ENCODE data around the gene NHSL1.

NHSL1 gene

DNA sequence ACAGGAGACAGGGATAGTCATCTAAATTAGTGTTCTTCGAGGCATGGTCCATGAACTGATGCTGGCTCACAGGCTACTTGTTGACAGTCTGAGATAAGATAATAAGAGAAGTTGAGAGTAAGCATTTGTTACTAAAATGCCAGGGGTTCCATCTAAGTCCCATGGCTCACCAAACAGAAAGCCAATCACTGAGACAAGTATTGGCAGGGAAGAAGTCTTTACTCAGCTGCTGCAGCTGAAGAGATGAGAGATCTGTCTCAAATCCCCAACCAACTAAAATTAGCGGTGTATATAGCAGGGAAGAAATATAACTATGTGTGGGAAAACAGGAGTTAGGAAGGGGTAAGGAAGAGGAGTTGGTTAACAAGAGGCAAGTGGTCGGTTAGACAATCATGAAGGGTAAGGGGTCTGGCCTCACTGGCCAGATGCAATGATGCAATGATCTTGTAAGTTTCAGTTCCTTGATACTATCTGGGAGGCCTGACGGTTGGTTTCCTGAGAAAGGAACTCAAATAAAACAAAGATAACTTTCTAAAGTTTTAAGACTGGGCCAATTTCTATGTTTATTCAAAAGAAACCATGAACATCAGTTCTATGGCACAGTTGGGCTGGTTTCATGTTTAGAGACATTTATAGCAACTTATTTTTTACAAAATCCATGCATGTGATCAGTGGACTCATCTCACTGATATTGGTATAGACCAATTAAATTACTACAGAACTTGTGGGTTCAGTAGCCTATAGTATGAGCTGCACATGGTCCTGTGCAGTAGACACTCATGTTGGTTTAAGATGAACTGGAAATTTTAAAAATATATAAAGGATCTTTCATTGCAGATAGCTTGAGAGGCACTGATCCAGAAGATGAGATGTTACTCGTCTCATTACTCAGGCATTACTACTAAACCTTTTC, 105.2 kb downstream of the NHSL1 start:
- no peak overlapping the region for H3K4me3 ChIP-seq (ENCODE audit: low read depth, low read length)
- TF ChIP-seq, protein P1, sequence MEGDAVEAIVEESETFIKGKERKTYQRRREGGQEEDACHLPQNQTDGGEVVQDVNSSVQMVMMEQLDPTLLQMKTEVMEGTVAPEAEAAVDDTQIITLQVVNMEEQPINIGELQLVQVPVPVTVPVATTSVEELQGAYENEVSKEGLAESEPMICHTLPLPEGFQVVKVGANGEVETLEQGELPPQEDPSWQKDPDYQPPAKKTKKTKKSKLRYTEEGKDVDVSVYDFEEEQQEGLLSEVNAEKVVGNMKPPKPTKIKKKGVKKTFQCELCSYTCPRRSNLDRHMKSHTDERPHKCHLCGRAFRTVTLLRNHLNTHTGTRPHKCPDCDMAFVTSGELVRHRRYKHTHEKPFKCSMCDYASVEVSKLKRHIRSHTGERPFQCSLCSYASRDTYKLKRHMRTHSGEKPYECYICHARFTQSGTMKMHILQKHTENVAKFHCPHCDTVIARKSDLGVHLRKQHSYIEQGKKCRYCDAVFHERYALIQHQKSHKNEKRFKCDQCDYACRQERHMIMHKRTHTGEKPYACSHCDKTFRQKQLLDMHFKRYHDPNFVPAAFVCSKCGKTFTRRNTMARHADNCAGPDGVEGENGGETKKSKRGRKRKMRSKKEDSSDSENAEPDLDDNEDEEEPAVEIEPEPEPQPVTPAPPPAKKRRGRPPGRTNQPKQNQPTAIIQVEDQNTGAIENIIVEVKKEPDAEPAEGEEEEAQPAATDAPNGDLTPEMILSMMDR (IDR thresholded peaks at IDR 0.05; ENCODE audit: low read depth, low read length) = no peak

DNA sequence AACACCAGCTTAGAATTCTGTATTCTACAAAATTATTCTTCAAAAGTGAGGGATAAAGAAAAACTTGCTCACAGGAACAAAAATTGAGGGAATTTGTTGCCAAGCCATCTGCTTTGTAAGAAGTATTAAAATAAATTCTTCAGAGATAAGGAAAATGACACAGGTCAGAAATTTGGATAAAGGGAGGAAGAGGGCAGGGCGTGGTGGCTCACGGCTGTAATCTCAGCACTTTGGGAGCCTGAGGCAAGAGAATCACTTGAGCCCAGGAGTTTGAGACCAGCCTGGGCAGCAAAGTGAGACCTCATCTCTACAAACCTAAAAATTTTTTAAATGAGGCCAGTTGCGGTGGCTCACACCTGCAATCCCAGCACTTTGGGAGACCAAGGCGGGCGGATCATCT, 109.7 kb downstream of the NHSL1 start:
- no peak overlapping the region for H3K4me3 ChIP-seq (ENCODE audit: low read depth, low read length)
- TF ChIP-seq, protein P1 (IDR thresholded peaks at IDR 0.05; ENCODE audit: low read depth, low read length) = no peak

DNA sequence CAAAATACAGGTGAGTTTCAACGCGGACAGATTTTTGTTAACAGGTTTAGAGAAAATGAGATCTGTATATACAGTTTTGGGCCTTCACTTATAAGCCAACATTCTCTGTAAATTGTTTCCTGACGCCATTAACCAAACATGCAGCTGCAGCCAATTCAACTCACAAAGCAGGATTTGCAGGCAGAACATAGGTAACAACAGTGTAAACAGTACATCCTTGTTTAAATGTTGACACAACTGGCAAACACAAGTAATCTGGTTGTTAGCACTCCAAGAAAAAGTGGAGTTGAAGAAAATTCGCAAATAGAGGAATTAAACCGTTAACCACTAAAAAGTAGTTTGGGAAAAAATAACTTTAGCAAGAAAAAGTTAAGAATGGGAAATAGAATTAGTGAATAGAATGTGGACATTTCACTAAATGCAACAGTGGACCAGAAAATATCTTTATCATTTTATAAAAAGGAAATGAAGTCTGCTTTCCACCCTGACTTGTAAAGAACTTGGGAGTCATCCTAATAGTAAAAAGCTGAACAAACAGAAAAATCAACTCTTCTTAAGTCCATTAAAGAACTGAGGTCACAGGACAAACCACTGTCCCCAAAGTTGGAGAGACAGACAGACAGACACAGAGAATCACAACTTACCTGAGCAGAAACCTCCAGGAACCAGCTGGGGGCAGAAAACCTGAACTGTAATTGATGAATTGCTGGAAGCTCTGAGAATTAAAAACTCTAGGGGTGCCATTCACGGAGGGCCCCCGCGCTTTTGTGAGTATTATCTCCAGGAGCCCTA, 111.5 kb downstream of the NHSL1 start:
- TF ChIP-seq, protein P1 (IDR thresholded peaks at IDR 0.05; ENCODE audit: low read depth, low read length) = no peak
- no peak overlapping the region for H3K4me3 ChIP-seq (ENCODE audit: low read depth, low read length)

DNA sequence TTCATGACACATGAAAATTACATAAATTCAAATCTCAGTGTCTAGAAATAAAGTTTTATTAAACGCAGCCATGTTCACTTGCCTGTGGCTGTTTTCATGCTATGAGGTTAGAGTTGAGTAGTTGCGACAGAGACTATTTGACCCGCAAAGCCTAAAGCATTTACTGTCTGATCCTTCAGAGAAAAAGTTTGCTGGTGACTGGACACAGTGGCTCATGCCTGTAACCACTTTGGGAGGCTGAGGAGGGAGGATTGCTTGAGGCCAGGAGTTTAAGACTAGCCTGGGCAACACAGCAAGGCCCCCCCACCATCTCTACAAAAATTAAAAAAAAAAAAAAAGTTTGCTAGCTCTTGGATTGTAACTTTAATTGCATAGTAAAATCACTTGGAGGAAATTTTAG, 112.4 kb downstream of the NHSL1 start:
- no peak overlapping the region for H3K4me3 ChIP-seq (ENCODE audit: low read depth, low read length)
- TF ChIP-seq, protein P1 (IDR thresholded peaks at IDR 0.05; ENCODE audit: low read depth, low read length) = no peak

DNA sequence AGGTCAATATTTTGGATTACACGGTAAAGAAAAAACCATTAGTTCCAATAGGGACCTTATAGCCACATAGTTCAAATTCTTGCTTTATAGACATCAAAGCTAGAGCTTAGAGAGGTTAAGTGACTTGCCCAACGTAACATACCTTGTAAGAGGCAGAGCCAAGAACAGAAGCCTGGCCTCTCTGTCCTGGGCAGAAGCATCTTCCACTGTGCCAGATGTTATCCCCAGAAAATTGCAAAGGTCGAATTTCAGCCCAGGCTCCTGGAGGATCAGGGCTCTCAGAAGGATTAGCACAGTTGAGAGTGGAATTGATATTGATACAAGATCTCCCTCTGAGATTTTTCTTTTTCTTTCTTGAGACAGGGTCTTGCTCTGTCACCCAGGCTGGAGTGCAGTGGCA, 115.5 kb downstream of the NHSL1 start:
- no peak overlapping the region for H3K4me3 ChIP-seq (ENCODE audit: low read depth, low read length)
- TF ChIP-seq, protein P1 (IDR thresholded peaks at IDR 0.05; ENCODE audit: low read depth, low read length) = no peak

DNA sequence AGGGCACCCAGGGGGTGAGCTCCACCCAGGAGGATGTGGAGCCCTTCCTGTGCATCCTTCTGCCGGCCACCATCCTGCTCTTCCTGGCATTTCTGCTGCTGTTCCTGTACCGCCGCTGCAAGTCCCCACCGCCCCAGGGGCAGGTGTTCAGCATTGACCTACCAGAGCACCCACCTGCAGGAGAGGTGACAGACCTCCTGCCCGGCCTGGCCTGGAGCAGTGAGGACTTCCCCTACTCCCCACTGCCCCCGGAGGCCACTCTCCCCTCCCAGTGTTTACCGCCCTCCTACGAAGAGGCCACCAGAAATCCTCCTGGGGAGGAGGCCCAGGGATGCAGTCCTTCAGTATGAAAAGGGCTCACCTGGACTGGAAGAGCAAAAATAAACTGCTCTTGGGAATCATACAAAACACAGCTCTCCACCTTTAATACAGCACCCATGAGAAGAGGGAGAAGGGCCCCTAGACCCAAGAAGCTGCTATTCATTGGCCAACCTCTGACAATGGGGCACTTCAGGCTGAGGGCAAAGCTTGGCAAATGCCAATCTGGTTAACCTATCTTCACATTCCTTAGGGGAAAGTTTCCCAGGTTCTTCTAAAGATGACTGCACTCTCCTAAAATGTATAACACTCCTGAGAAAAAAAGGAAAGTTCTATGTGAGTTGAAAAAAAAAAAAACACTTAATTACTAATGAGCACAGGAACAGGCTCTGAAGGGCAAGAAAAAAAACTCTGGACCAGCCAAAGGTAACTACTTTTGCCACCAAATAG, 116.6 kb downstream of the NHSL1 start:
- TF ChIP-seq, protein P1 (IDR thresholded peaks at IDR 0.05; ENCODE audit: low read depth, low read length) = no peak
- no peak overlapping the region for H3K4me3 ChIP-seq (ENCODE audit: low read depth, low read length)

All from WI38 (cell line).